Naive B cell (primary cell): ENCODE data around the gene MRNIP. TPM values are rescaled to one million over a fixed set of nuclear protein-coding genes. Genes with fewer than 3 reads are reported as not detected.
A peak's percentile ranks its signal among the peaks of the same experiment; 100 is the strongest.

Source experiments
- ATAC-seq, 2 donors: fragments of 150-1000 bp; cut with Tn5 transposase; 2 replicates each; pipeline ENCODE4 v1.10.0; 2021; ENCODE audit warnings: low read depth in 2 of 2, mild to moderate bottlenecking in 2 of 2, moderate library complexity in 2 of 2
- DNase-seq: peaks from one replicate; pipeline ENCODE4 v3.0.0; 2022
- H3K27ac Mint-ChIP-seq, 6 donors: one replicate each; pipeline ENCODE4 v1.8.0; 2020 to 2022; ENCODE audit warnings: mild to moderate bottlenecking in 6 of 6, mixed read lengths in 6 of 6, moderate library complexity in 5 of 6, inconsistent platforms in 2 of 6
- H3K27me3 Mint-ChIP-seq, 3 donors: one replicate each; pipeline ENCODE4 v1.8.0; 2021 to 2022; ENCODE audit warnings: mixed read lengths in 3 of 3, mild to moderate bottlenecking in 1 of 3
- H3K36me3 Mint-ChIP-seq, 2 donors: one replicate each; pipeline ENCODE4 v1.8.0; 2020 to 2022; ENCODE audit warnings: mixed read lengths in 2 of 2, inconsistent platforms in 1 of 2, mild to moderate bottlenecking in 1 of 2
- H3K4me1 Mint-ChIP-seq, 3 donors: one replicate each; pipeline ENCODE4 v1.8.0; 2020 to 2022; ENCODE audit warnings: mixed read lengths in 3 of 3, inconsistent platforms in 1 of 3, mild to moderate bottlenecking in 1 of 3, moderate library complexity in 1 of 3
- H3K4me3 Mint-ChIP-seq, 8 donors: one replicate each; pipeline ENCODE4 v1.8.0; 2020 to 2022; ENCODE audit warnings: mild to moderate bottlenecking in 8 of 8, mixed read lengths in 8 of 8, moderate library complexity in 8 of 8, inconsistent platforms in 2 of 8
- H3K9me3 Mint-ChIP-seq, 7 donors: one replicate each; pipeline ENCODE4 v1.8.0; 2020 to 2022; ENCODE audit warnings: mixed read lengths in 7 of 7, mild to moderate bottlenecking in 5 of 7, inconsistent platforms in 2 of 7, moderate library complexity in 1 of 7
- polyA plus RNA-seq, 6 donors: library from polyadenylated mRNA; unstranded; fragments of 300-500 nt; fragmentation: Illumina TruSeq; gene quantifications; one replicate each; pipeline ENCODE4 v1.2.3, GENCODE V29; 2021; ENCODE audit warnings: low read depth in 6 of 6

MRNIP gene
- polyA plus RNA-seq, 6 donors from 2014 or later = 4.4 to 21.2 (median 16.6) TPM

DNA sequence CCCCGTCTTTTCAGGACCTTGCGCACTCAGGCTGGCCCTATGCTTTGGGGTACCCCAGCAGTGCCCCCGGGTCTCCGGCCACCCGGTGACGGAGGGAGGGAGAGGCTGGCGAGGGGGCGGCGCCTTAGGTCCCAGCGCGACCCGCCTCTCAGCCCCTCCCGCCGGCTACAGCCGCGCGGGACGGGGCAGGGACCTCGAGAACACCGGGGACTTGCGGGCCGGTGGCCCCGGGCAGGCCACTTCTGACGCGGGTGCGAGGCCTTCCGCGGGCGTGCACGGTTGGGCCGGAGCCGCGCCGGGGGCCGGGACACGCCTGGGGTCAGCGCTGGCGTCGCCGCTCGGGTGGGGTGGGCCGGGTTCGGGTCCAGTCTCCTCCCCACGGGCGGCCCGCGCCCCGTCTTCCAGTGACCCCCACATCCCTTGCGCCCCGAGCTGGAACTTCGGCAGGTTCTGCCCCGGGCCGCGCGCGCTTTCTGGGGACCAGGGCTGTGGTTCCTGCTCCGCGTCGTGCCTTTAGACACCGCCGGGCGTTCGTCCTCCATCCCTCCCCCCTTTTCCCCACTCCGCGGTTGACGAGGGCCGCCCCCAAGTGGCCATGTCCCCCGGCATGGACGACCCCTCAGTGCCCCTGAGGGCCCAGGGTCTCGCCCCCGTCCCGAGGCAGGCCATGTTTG lies 41.7 kb downstream of the MRNIP start:
- Mint-ChIP-seq H3K36me3 (no peaks in the 10 kb centered on the region), H3K4me3 (peak overlapping the region; percentile 60 to 95 (median 88)), H3K27ac (peak overlapping the region in 4 of 6 donors; percentile 21 to 98 (median 79)), H3K27me3 (no peaks in the 10 kb centered on the region), H3K4me1 (peaks cover 29 to 40% (median 36%) of the 10 kb centered on the region in 3 donors), H3K9me3 (no peaks in the 10 kb centered on the region)
- DNase-seq (no peak), ATAC-seq (no peak)

GRCh38 chr5:179816401-179816795 lies 42.2 kb downstream of the MRNIP start:
- H3K27ac Mint-ChIP-seq = peak overlapping the region in 3 of 6 donors; percentile 24 to 98 (median 29)
- peaks cover 24 to 34% (median 31%) of the 10 kb centered on the region in 3 donors for H3K4me1 Mint-ChIP-seq
- H3K4me3 Mint-ChIP-seq = peak overlapping the region in 6 of 8 donors; percentile 54 to 90 (median 69)
- H3K27me3 Mint-ChIP-seq = no peaks in the 10 kb centered on the region
- no peaks in the 10 kb centered on the region for H3K36me3 Mint-ChIP-seq
- ATAC-seq = no peak
- H3K9me3 Mint-ChIP-seq = no peaks in the 10 kb centered on the region
- no peak for DNase-seq

DNA sequence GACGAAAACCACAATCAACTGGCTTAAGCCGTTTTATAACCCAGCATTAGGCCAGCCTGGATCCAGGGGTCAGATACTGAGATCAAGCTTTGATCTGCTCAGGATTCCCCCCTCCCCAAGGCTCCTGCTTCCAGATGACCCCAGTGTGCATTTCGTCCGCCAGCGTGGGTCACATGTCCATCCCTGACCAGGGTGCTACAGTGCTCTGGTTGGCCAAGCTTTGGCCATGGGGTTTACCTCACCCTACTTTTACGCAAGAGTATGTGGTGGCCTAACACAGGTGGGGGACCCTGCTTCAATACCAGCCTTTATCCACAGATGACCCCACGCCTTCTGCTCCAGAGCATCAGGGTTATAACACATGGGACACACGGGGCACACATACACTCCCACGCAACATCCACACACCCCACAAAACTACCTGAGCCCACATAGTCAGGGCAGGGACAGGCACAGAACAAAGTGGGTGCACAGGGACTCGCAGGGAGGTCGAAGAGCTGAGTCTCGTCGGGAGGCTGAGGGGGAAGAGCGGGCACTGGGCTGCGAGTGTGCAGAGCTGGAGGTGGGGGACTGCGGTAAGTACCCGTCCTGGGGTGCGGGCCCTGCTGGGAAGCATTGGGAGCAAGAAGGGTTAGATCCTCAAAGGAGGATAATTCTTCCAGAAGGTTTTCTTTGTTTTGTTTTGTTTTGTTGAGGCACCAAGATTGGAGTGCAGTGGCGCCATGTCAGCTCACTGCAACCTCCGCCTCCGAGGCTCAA lies 42.9 kb downstream of the MRNIP start:
- H3K4me1 Mint-ChIP-seq = peaks cover 23 to 33% (median 30%) of the 10 kb centered on the region in 3 donors
- H3K27me3 Mint-ChIP-seq = no peaks in the 10 kb centered on the region
- no peaks in the 10 kb centered on the region for H3K36me3 Mint-ChIP-seq
- H3K27ac Mint-ChIP-seq = peak overlapping the region in 5 of 6 donors; percentile 13 to 98 (median 50)
- ATAC-seq (no peak), DNase-seq (no peak)
- peak overlapping the region; percentile 9 to 92 (median 64) for H3K4me3 Mint-ChIP-seq
- H3K9me3 Mint-ChIP-seq = no peaks in the 10 kb centered on the region

GRCh38 chr5:179814090-179814489 lies 44.5 kb downstream of the MRNIP start:
- H3K36me3 Mint-ChIP-seq = no peaks in the 10 kb centered on the region
- DNase-seq = no peak
- no peaks in the 10 kb centered on the region for H3K27me3 Mint-ChIP-seq
- H3K4me1 Mint-ChIP-seq = peaks cover 14 to 20% (median 17%) of the 10 kb centered on the region in 3 donors
- H3K9me3 Mint-ChIP-seq = no peaks in the 10 kb centered on the region
- peak overlapping the region in 1 of 6 donors; percentile 26 for H3K27ac Mint-ChIP-seq
- no peak for ATAC-seq
- H3K4me3 Mint-ChIP-seq = peak overlapping the region in 2 of 8 donors; percentile 51 to 70

DNA sequence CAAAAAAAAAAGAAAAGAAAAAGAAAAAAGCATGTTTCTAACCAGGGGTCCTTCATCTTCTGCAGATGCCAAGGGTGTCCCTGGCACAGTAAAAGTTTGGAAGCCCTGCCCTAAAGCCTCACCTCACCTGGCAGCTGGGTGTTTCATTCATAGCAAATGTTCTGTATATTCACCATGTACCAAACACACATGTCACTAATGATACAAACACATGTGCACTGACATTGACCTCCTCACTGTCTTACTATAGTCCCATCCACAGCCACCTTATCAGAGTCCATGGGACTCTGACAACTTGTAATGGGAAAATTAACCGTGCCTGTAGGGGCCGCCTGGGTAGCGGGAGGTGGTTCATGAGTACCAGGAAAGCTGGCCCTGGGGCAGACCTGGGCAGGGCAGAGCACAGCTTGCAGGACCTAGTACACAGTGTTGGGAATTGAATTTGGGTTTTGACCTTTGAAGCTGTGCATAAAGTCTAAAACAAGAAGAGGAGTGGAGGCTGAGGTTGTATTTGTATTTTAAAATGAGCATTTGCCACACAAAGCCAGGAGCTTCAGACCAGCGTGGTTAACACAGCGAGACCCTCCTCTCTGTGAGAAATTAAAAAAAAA lies 45.5 kb downstream of the MRNIP start:
- Mint-ChIP-seq H3K9me3 (no peaks in the 10 kb centered on the region), H3K36me3 (no peaks in the 10 kb centered on the region), H3K4me1 (peaks cover 6 to 14% (median 8%) of the 10 kb centered on the region in 3 donors), H3K27ac (peak overlapping the region in 2 of 6 donors; percentile 26 to 67), H3K4me3 (peak overlapping the region in 1 of 8 donors; percentile 68), H3K27me3 (no peaks in the 10 kb centered on the region)
- ATAC-seq = no peak
- no peak for DNase-seq

GRCh38 chr5:179812135-179812825 lies 46.3 kb downstream of the MRNIP start:
- no peak for ATAC-seq
- no peak overlapping the region for H3K4me3 Mint-ChIP-seq
- no peak overlapping the region for H3K27ac Mint-ChIP-seq
- no peaks in the 10 kb centered on the region for H3K36me3 Mint-ChIP-seq
- no peaks in the 10 kb centered on the region for H3K27me3 Mint-ChIP-seq
- no peaks in the 10 kb centered on the region for H3K9me3 Mint-ChIP-seq
- peaks cover 2 to 7% (median 4%) of the 10 kb centered on the region in 3 donors for H3K4me1 Mint-ChIP-seq
- no peak for DNase-seq

DNA sequence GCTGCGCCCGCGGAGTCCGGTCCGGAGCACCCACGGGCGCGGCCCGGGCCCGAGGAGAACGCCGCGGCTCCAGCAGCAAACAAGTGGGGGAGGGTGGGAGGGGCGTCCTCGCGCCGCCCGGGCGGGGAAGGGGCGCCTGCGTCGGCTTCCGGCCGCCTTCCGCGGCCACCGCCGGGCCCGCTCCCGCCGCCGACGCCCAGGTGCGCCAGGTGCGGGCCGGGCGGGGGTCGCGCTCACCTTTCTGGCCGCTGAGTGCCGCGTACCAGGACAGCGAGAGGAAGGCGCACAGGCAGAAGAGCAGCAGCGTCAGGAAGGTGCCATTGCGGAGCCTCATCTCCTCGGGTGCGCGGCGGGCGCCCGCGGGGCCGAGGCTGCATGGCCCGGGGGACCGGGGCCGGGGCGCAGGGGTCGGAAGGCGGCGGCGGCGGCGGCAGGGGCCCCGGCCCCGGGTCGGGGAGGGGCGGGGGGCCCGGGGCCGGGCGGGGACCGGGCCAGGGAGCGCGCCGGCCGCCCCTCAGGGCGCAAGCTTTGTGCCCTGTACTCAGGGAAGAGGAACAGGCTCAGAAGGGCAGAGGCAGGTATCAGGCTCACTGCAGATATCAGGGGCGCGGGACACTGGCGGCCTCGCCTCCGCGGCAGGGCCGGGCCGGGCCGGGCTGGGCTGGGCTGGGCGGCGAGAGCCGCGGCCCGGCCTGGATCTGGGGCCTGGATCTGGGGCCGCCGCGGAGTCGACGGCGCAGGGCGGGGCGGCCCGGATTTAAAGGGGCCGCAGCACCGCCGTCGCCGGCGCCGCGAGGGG lies 52.2 kb downstream of the MRNIP start, which contains the start of gene MGAT4B:
Gene MGAT4B (minus strand): TSS at position 617 of the 799 bp plus-strand sequence. CDS start 283 bp downstream, at position 334.
- peak within 1 kb of the TSS; percentile 53 to 90 (median 84) for H3K4me3 Mint-ChIP-seq
- DNase-seq (peak; percentile 73), ATAC-seq (peak; percentile 80 to 83)
- H3K4me1 Mint-ChIP-seq = peaks cover 26 to 37% (median 33%) of the 10 kb centered on the region in 3 donors
- H3K27ac Mint-ChIP-seq = peak within 1 kb of the TSS in 2 of 6 donors; percentile 85
- no peaks in the 10 kb centered on the region for H3K27me3 Mint-ChIP-seq
- no peaks in the 10 kb centered on the region for H3K9me3 Mint-ChIP-seq
- peaks cover 0 to 6% of the 10 kb centered on the region in 2 donors for H3K36me3 Mint-ChIP-seq

DNA sequence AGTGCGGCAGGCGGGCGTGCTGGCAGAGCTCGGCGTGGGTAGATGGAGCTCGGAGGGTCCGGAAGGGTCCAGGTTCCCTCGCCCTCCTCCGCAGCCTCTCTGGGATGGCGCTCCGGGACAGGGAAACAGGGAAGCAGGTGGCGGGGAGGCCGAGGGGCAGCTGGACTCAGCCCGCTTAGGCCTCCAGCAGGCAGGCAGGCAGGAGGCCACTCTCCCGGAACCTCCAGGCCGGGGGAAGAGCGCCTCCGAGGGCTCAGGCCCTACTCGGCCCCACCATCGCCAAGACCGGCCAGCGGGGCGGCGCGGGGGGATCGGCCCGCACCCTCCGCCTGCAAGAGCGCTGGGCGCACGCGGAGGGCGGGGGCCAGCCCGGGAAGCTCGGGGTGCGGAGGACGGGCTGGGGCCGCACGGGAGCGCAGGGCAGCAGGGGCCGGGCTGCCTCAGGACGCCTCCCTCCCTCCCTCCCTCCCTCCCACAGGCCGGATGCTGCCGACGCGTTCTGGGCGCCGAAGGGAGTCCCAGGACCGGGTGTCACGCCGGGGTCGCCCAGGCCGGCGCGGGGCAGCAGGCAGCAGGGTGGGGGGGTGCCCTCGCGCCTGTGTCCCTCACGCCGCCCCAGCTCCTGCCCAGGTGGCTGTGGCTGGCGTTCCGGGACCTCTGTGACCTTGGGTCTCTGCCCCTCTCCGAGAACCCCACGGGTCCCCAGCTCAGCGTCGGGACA lies 52.9 kb downstream of the MRNIP start:
- ATAC-seq = peak; percentile 3 to 6
- H3K27me3 Mint-ChIP-seq = no peaks in the 10 kb centered on the region
- H3K27ac Mint-ChIP-seq = peak overlapping the region in 5 of 6 donors; percentile 7 to 90 (median 37)
- H3K4me1 Mint-ChIP-seq = peaks cover 26 to 37% (median 33%) of the 10 kb centered on the region in 3 donors
- peaks cover 0 to 7% of the 10 kb centered on the region in 2 donors for H3K36me3 Mint-ChIP-seq
- H3K9me3 Mint-ChIP-seq = no peaks in the 10 kb centered on the region
- no peak for DNase-seq
- H3K4me3 Mint-ChIP-seq = peak overlapping the region; percentile 74 to 90 (median 88)

DNA sequence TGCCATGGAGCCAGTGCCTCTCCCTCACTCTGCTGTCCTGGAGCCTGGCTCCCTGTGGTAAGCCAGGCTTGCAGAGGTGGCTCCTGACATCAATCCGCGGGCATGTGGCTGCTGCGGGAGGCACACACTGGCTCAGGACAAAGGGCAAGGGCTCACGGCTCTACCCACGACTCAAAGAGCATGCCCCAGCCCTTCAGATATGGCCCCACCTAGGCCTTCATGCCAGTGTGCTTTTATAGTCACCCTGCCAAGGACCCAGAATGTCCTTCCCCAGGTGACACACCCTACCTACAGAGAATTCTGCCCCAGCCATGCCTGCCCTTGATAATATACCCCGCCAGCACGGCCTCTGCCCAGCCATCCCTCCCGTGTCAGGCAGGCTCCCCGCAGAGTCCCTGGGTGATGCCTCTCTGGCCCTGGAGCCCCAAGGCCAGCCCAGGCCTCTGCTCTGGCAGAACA lies 53.5 kb downstream of the MRNIP start:
- H3K27ac Mint-ChIP-seq = peak overlapping the region; percentile 7 to 95 (median 48)
- H3K4me1 Mint-ChIP-seq = peaks cover 26 to 37% (median 33%) of the 10 kb centered on the region in 3 donors
- no peaks in the 10 kb centered on the region for H3K9me3 Mint-ChIP-seq
- DNase-seq (no peak), ATAC-seq (no peak)
- no peaks in the 10 kb centered on the region for H3K27me3 Mint-ChIP-seq
- peaks cover 0 to 7% of the 10 kb centered on the region in 2 donors for H3K36me3 Mint-ChIP-seq
- H3K4me3 Mint-ChIP-seq = peak overlapping the region; percentile 74 to 90 (median 88)

- H3K36me3 Mint-ChIP-seq = peaks cover 0 to 9% of the 10 kb centered on the region in 2 donors
- H3K4me1 Mint-ChIP-seq = peaks cover 26 to 37% (median 33%) of the 10 kb centered on the region in 3 donors
- H3K27ac Mint-ChIP-seq = peak overlapping the region in 4 of 6 donors; percentile 15 to 95 (median 62)
- no peaks in the 10 kb centered on the region for H3K27me3 Mint-ChIP-seq
- H3K9me3 Mint-ChIP-seq = no peaks in the 10 kb centered on the region
- no peak for ATAC-seq
- H3K4me3 Mint-ChIP-seq = peak overlapping the region; percentile 41 to 90 (median 88)
- DNase-seq = no peak
Observed at GRCh38 chr5:179804555-179804947, 54.1 kb downstream of the MRNIP start.

DNA sequence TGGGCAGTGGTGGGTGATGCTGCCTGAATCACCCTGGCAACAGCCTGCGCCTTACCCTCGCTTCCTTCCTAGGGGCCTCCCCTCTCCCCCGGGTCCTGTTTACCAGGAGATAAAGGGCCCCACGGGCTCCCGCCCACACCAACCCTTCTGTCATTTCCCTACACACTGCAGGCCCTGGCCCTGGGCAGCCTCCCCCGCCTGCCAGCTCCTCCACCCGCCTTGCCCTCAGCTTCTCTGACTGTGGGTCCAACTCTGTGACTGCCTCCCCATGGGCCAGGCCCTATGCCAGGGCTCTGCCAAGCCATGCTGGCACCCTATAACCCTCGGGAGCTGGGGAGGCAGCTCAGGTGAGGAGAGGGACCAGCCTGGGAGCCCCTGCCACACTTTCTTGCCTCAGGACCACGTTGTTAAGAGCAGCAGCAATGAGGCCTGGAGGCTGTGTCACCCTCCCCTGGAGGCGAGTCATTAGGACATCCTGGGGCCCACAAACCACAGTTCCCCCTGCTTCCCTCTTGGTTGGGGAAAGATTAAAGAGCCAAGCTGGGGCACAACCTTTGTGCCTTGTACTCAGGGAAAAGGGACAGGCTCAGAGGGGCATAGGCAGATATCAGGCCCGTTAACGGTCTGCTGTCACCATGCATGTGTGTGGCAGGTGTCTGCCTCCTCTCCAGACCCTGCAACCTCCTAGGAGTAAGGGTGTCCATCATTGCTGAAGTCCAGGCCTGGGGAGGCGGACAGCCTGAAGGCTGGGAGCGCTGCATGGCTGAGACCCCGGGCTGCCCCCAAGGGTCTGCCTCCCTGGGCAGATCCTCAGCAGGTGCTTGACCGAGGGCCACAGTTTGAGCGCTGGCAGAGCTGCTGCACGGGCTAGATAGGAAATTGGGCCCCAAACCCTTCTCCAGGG lies 54.7 kb downstream of the MRNIP start:
- Mint-ChIP-seq H3K4me3 (peak overlapping the region; percentile 2 to 90 (median 54)), H3K36me3 (peaks cover 0 to 13% of the 10 kb centered on the region in 2 donors), H3K9me3 (no peaks in the 10 kb centered on the region), H3K27me3 (no peaks in the 10 kb centered on the region), H3K4me1 (peaks cover 26 to 37% (median 33%) of the 10 kb centered on the region in 3 donors), H3K27ac (peak overlapping the region in 5 of 6 donors; percentile 15 to 73 (median 69))
- ATAC-seq (no peak), DNase-seq (peak; percentile 45)
